Activated CD4-positive, alpha-beta T cell treated with anti-CD3 and anti-CD28 coated beads for 48 hours (primary cell): Measurements from ENCODE around the gene C9orf72.

Source experiments
- DNase-seq: peaks from one replicate; pipeline ENCODE4 v3.0.0-alpha.2; 2020

C9orf72 gene

GRCh38 chr9:27537756-27538155 lies 35.5 kb downstream of the C9orf72 start:
- DNase-seq: no peak

- DNase-seq: no peak
These were observed 36.2 kb downstream of the C9orf72 start for GRCh38 chr9:27537027-27537435.

- DNase-seq: no peak
These were observed 37.1 kb downstream of the C9orf72 start for GRCh38 chr9:27536168-27536567.

- DNase-seq: no peak
These were observed 37.6 kb downstream of the C9orf72 start for GRCh38 chr9:27535701-27536118.

GRCh38 chr9:27534658-27535209 lies 38.5 kb downstream of the C9orf72 start:
- no peak for DNase-seq

- DNase-seq: no peak
These were observed 39.1 kb downstream of the C9orf72 start for GRCh38 chr9:27534131-27534530.

GRCh38 chr9:27533311-27533710 lies 40.0 kb downstream of the C9orf72 start:
- no peak for DNase-seq

- no peak for DNase-seq
These were observed 41.2 kb downstream of the C9orf72 start for GRCh38 chr9:27532046-27532445.

GRCh38 chr9:27530915-27531755 lies 42.1 kb downstream of the C9orf72 start:
- DNase-seq: no peak

- peak; percentile 85 for DNase-seq
These were observed 43.7 kb downstream of the C9orf72 start, which contains the start of gene MOB3B for GRCh38 chr9:27529316-27530278. MOB3B (minus strand) TSS chr9:27529814; CDS start chr9:27455550, 74,264 bp downstream.

- peak; percentile 60 for DNase-seq
These were observed 44.4 kb downstream of the C9orf72 start for GRCh38 chr9:27528886-27529315.

- DNase-seq: peak; percentile 67
These were observed 45.0 kb downstream of the C9orf72 start for GRCh38 chr9:27528076-27528885.

- DNase-seq: no peak
These were observed 45.6 kb downstream of the C9orf72 start for GRCh38 chr9:27527702-27528075.

- no peak for DNase-seq
These were observed 49.0 kb downstream of the C9orf72 start, which contains the start of gene IFNK for GRCh38 chr9:27524236-27524635. IFNK (plus strand) TSS chr9:27524290; CDS start chr9:27524337, 47 bp downstream.

GRCh38 chr9:27523141-27523540 lies 50.1 kb downstream of the C9orf72 start:
- no peak for DNase-seq

- DNase-seq: no peak
These were observed 52.3 kb downstream of the C9orf72 start for GRCh38 chr9:27520986-27521385.

- DNase-seq: no peak
These were observed 53.5 kb downstream of the C9orf72 start for GRCh38 chr9:27519466-27520465.

- no peak for DNase-seq
These were observed 54.5 kb downstream of the C9orf72 start for GRCh38 chr9:27518809-27519208.

GRCh38 chr9:27518006-27518405 lies 55.3 kb downstream of the C9orf72 start:
- no peak for DNase-seq

GRCh38 chr9:27514551-27514950 lies 58.7 kb downstream of the C9orf72 start:
- DNase-seq: no peak

GRCh38 chr9:27511771-27512170 lies 61.5 kb downstream of the C9orf72 start:
- DNase-seq: no peak
